ENCODE measurements around the gene SPIC. TPM values are rescaled to one million over a fixed set of nuclear protein-coding genes. Genes with fewer than 3 reads are reported as not detected.

The SPIC gene
- total RNA-seq, 1 experiment from 2014 or later: not detected

GRCh38 chr12:101498252-101498651, 23.1 kb downstream of the SPIC start:
- Histone ChIP-seq H4K20me1 (ENCODE audit: control insufficient read depth, insufficient read depth, insufficient read length) (no peaks in the 10 kb centered on the region), H3K79me2 (ENCODE audit: insufficient read depth, low read length) (no peaks in the 10 kb centered on the region), H2AK5ac (ENCODE audit: insufficient read length, low read length) (no peak overlapping the region), H3K9me3 (ENCODE audit: control insufficient read depth, low read depth, low read length) (no peaks in the 10 kb centered on the region), H2BK120ac (ENCODE audit: low read depth, low read length, poor library complexity, severe bottlenecking) (no peak overlapping the region), H3T11ph (ENCODE audit: low read length) (no peak overlapping the region), H2BK12ac (ENCODE audit: insufficient read length, low read depth, low read length) (no peak overlapping the region), H2BK20ac (ENCODE audit: low read depth, low read length, poor library complexity, severe bottlenecking) (no peak overlapping the region), H3K23me2 (ENCODE audit: insufficient read length, low read depth, low read length, poor library complexity, severe bottlenecking) (no peaks in the 10 kb centered on the region), H2BK15ac (ENCODE audit: low read depth, low read length) (no peak overlapping the region), H4K5ac (ENCODE audit: insufficient read length, low read depth, low read length) (no peak overlapping the region), H3K27ac (ENCODE audit: insufficient read length, low read depth, low read length) (no peak overlapping the region), H2AFZ (ENCODE audit: low read length) (no peak overlapping the region), H3K4ac (ENCODE audit: low read depth, low read length) (no peak overlapping the region), H2BK5ac (ENCODE audit: insufficient read length, low read length) (no peak overlapping the region), H3K23ac (ENCODE audit: insufficient read length, low read depth, low read length) (no peak overlapping the region), H3K9ac (ENCODE audit: extremely low read depth, insufficient read length, low read length) (no peak overlapping the region), H4K8ac (replicated peaks; ENCODE audit: insufficient read length, low read depth, low read length) (no peak overlapping the region), H3K14ac (ENCODE audit: insufficient read depth, low read length) (no peak overlapping the region), H3K79me1 (ENCODE audit: insufficient read depth, low read depth, low read length, poor library complexity, severe bottlenecking) (no peaks in the 10 kb centered on the region), H3K4me1 (ENCODE audit: insufficient read depth, low read length) (no peaks in the 10 kb centered on the region), H3K18ac (ENCODE audit: insufficient read length, low read depth, low read length) (no peak overlapping the region), H3K56ac (ENCODE audit: insufficient read length, low read depth, low read length) (no peak overlapping the region), H3K4me2 (ENCODE audit: insufficient read depth, insufficient read length, low read length) (no peak overlapping the region), H4K91ac (ENCODE audit: insufficient read length, low read depth, low read length) (no peak overlapping the region), H3K27me3 (ENCODE audit: insufficient read depth, low read length) (no peaks in the 10 kb centered on the region)
- H3K27me3 Mint-ChIP-seq (ENCODE audit: low read depth): no peaks in the 10 kb centered on the region
- H3K36me3 Mint-ChIP-seq (ENCODE audit: insufficient read depth in 1 of 3, low read depth in 3 of 3): no peaks in the 10 kb centered on the region
- DNase-seq: no peak
- no peak for TF ChIP-seq CTCF (conservative IDR thresholded peaks at IDR 0.05)
- H3K4me1 Mint-ChIP-seq: no peaks in the 10 kb centered on the region
- H3K9me3 Mint-ChIP-seq: no peaks in the 10 kb centered on the region
- no peak overlapping the region for H3K27ac Mint-ChIP-seq
- no CpG with 5 or more reads among the region's 3 CpGs for WGBS (ENCODE audit: extremely low coverage, insufficient read length, low lambda C conversion rate)
- H3K4me3 Mint-ChIP-seq: no peak overlapping the region
